Fibroblast of the aortic adventitia (primary cell): ENCODE results near the gene CNNM4. TPM values are rescaled to one million over a fixed set of nuclear protein-coding genes. Genes with fewer than 3 reads are reported as not detected.
A peak's percentile ranks its signal among the peaks of the same experiment; 100 is the strongest.

Source experiments
- DNase-seq: peaks from one replicate; pipeline ENCODE4 v3.0.0-alpha.2; 2010; ENCODE audit warnings: low read depth
- H3K4me3 ChIP-seq: 2 replicates; pipeline ENCODE4 v1.5.1; 2011; ENCODE audit warnings: low read depth, mild to moderate bottlenecking, control low read depth, low read length, moderate library complexity
- total RNA-seq: library from RNA; depleted of rRNA; stranded (reverse); fragments of >200 nt; gene quantifications from 2 replicates; pipeline ENCODE4 v1.2.3, GENCODE V29; 2012; ENCODE audit warnings: low replicate concordance
- TF ChIP-seq, protein P1 (sequence below): IDR thresholded peaks from 2 replicates; pipeline ENCODE4 v1.5.1; 2011; ENCODE audit warnings: mild to moderate bottlenecking, low read length, control low read depth, inconsistent platforms; ENCODE audit not compliant: insufficient read depth

CNNM4 gene
- total RNA-seq, result 2.4 and 3.8 TPM in 2 replicates

DNA sequence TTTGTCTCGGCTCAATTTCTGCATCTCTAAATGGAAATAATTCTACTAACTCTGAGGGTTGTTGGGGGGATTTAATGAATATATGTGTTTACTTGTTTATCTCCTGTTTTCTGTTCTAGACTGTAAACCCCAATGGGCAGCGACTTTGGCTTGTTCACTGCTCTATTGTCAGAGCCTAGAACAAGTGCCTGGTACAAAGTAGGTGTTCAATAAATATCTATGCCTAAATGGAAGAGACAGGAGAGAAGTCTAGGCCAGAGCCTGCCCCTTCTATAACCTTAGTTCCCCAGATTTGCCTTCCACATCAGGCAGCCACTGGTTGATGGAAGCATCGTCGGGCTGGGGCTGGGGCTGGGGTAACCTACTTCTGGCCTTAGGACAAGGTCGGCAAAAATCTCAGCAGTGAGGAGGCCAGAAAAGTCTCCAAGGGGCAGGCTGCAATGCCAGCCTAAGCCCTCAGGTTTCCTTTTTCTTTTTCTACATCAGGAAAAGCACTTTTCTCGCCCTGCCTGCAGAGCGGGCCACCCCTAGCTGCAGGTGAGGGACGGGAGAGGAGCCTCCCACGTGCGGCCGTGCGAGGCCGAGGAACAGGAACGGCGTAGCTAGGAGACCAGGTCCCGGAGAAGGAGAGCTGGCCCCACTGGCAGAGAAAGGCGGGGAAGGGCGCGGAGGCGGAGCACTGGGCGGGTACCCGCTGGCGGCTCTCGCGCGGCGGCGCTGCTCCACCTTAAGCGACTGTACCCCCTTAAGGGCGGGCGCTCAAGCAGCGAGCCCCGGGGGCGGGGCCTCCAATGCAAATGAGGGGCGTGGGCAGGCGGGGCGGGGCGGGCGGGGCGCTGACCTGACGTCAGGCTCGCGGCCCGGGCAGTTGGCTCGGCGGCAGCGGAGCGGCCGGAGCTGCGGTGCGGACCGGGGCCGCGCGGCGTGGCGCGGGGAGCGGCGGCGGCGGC lies at the start of gene CNNM4:
Gene CNNM4, plus strand, starts transcription at position 867 of the 950 bp plus-strand sequence. CDS start 98 bp downstream, outside the sequence.
- TF ChIP-seq, protein P1, sequence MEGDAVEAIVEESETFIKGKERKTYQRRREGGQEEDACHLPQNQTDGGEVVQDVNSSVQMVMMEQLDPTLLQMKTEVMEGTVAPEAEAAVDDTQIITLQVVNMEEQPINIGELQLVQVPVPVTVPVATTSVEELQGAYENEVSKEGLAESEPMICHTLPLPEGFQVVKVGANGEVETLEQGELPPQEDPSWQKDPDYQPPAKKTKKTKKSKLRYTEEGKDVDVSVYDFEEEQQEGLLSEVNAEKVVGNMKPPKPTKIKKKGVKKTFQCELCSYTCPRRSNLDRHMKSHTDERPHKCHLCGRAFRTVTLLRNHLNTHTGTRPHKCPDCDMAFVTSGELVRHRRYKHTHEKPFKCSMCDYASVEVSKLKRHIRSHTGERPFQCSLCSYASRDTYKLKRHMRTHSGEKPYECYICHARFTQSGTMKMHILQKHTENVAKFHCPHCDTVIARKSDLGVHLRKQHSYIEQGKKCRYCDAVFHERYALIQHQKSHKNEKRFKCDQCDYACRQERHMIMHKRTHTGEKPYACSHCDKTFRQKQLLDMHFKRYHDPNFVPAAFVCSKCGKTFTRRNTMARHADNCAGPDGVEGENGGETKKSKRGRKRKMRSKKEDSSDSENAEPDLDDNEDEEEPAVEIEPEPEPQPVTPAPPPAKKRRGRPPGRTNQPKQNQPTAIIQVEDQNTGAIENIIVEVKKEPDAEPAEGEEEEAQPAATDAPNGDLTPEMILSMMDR, result peak; percentile 14
- peak within 1 kb of the TSS; percentile 88 for H3K4me3 ChIP-seq
- DNase-seq, result peak; percentile 87

DNA sequence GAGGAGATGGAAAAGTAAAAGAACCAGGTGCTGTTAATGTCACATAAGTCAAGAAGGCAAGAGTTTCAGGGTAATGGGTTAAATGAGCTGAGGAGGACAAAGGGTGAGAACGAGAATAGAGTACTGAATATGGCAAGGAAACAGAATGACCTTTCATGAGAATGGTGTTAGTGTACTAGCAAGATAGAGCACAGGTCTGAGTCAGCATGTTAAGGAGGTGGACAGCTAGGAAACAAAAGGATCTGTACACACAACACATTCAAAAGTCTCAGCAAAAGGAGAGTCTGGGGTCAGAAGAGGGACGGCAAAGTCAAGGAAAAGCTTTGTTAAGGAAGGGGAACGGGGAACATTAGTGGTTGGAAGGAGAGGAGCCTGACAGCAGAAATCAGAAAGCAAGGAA lies 49.7 kb upstream of the CNNM4 start:
- no peak overlapping the region for H3K4me3 ChIP-seq
- DNase-seq, result no peak
- TF ChIP-seq, protein P1, result no peak

DNA sequence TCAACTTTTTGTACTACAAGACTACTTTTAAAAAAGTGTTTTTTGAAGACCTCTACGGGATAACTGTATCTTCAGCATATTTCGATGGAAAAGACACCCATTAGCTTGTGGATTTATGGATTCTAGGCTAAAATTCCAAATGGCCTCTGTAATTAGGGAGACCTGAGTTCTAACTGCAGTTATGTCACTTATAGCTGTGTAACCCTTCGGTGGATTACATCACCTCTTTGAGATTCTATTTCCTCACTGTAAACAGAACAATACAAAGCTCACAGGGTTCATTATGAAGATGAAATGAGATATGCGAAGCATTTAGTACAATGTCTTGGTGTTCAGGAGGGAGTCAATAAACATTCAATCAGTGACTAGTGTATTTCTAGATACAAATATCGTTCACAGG lies 45.0 kb upstream of the CNNM4 start:
- no peak for DNase-seq
- no peak overlapping the region for H3K4me3 ChIP-seq
- TF ChIP-seq, protein P1, result no peak

DNA sequence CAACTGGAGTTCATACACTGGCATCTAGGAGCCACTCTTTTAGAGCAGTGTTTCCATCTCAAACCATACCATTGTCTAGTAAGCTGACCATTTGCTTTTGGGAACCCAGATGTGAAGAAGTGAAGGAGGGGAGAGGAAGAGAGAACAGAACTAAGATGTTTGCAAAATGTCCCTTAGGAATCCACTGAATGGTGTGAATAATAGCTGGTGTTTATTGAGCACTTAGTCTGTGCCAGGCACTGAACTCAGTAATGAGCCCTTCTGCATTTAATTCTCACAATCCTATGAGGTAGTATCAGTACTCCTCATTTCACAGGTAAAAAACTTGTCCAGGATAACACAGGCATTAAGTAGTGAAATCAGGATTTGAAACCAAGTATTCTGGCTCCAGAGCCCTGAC lies 44.3 kb upstream of the CNNM4 start:
- no peak overlapping the region for H3K4me3 ChIP-seq
- DNase-seq, result no peak

DNA sequence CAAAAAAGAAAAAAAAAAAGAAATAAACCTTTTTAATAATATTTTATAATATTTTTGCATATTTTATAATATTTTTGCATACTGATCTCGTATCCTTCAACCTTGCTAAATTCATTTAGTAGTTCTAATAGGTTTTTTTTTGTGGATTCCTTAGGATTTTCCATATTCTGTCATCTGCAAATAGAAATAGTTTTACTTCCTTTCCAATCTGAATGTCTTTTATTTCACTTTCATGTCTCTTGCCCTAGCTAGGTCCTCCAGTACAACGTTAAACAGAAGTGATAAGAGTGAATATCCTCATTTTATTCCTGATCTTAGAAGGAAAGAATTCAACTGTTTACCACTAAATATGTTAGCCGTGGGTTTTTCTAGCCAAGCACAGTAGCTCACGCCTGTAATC lies 34.6 kb upstream of the CNNM4 start:
- DNase-seq, result no peak
- H3K4me3 ChIP-seq, result no peak overlapping the region
- TF ChIP-seq, protein P1, result no peak

More for the DNA sequence above, 44.3 kb upstream of the CNNM4 start:
- TF ChIP-seq, protein P1, result no peak

DNA sequence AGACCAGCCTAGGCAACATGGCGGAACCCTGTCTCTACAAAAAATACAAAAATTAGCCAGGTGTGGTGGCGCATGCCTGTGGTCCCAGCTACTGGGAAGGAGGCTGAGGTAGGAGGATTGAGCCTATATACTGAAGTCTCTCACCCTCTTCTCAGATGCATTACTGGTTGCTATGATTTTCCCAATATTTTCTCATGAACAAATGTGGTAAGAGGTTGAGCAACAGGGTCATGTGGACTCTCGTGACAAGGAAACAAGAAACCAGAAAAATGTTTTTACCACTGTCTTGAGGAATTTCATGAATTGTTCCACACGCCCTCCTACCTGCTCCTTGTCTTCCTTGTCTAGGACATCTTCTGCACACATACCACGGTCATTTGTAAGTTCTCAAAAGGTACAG lies 33.3 kb upstream of the CNNM4 start:
- DNase-seq, result peak; percentile 7
- TF ChIP-seq, protein P1, result no peak
- no peak overlapping the region for H3K4me3 ChIP-seq
